Measurements from ENCODE around the gene TSPO2.

- TF ChIP-seq CTCF (IDR thresholded peaks at IDR 0.05) (no peak), POLR2AphosphoS5 (IDR thresholded peaks at IDR 0.05) (no peak)
These were observed 34.3 kb upstream of the TSPO2 start for GRCh38 chr6:41008011-41008410.

All from upper lobe of left lung (tissue), 4 donors.